Stimulated activated CD4-positive, alpha-beta T cell treated with anti-CD3 and anti-CD28 coated beads, Interleukin-2, amount 100 ng/mL, for 24 hours (primary cell): ENCODE measurements around the gene CAMKK1.
"Not testable (repeated sequence)": the region's sequence is repeated elsewhere in the genome, so short reads cannot be mapped to it uniquely, and the experiment has no call there.

ENCODE experiments used
- DNase-seq, 2 donors: peaks; one replicate each; pipeline ENCODE4 v3.0.0-alpha.2; 2020

The CAMKK1 gene

DNA sequence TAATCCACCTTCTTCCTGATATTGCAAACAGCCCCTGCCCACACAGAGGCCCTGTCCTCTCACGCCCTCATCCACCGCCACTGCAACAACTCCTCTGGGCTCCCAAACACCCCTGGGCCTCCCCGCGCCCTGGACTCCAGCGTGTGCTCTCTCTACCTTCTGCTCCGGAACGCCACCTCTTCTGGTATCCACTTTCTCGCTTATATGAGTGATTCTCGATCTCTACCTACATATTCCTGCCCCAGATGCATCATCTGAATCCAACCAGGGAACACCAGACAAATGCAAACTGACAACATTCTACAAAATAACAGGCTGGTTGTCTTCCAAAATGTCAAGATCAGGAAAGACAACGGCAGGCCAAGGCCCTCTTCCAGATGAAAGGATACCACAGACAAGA is 19.0 kb downstream of the CAMKK1 start:
- DNase-seq: no peak

DNA sequence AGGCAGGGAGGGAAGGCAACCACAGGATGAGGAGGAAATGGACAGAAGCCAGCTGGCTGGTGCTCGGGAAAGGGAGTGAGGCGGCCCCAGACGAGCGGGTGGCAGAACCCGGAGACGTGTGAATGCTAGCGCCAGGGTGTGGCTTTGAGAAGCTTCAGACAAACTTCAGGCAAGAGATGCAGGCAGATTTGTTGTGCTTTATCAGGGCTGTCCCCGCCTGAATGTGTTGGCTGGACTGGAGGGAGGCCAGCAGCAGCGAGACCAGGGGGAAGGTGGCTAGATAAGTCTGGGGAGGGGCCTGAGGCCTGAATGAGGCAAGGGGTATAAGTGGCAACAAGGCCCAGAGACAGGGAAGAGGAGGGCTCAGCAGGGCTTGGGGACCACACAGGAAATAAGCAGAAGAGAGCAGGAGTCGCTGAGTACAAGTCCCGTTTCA is 22.0 kb downstream of the CAMKK1 start:
- DNase-seq: no peak

DNA sequence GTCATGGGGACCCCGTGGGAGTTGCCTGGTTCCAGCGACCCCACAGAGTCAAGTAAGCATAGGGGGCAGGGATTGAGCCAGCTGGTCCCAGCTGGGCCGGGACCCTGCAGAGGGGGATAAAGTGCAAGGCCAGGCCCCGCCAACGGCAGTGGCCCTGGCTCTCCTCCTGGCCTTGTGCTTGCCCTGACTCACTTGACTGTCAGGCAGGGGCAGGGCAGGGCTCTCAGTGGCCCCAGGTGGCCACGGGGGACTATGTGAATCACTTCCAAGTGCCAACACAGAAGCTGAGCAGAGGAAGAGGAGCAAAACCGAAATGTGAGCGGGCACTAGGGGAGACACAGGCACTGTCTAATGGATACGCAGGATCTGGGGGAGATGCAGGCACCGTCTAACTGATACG is 25.2 kb downstream of the CAMKK1 start:
- no peak for DNase-seq

DNA sequence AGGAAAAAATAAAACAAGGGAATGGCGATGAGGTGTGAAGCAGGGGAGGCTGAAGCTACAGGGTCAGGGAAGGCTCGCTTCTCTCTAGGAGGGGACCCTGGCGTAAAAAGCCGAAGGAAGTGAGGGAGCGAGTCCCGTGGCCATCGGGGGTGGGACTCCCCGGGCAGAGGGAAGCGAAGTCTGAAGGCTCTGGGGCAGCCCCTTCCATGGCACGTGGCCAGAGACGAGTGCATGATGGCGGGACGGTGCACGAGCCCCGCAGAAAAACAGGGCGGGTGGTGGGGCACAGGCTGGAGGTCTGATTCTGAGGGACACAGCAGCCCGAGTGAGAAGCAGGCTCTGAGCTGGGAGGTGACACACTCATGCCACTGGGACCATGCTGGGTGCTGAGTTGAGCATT is 25.7 kb downstream of the CAMKK1 start:
- DNase-seq: no peak

DNA sequence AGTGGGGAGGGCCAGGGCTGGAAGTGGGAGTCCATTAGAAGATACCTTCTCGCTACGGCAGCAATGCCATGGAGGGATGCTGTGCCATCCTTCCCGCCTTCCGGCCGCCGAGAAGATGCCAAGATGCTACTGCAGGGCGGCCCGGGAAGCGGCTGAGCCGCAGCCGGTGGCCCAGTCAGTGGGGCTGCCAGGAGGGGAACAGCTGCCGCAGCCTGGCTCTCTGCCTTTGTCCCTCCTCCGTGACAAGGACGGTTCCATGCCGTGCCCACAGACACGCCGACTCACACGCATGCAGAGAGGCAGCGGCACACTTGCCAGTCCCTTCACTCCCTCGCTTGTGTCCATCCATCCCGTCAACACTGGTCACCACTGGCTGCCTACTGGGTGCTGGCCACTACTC is 26.6 kb downstream of the CAMKK1 start:
- DNase-seq: no peak

DNA sequence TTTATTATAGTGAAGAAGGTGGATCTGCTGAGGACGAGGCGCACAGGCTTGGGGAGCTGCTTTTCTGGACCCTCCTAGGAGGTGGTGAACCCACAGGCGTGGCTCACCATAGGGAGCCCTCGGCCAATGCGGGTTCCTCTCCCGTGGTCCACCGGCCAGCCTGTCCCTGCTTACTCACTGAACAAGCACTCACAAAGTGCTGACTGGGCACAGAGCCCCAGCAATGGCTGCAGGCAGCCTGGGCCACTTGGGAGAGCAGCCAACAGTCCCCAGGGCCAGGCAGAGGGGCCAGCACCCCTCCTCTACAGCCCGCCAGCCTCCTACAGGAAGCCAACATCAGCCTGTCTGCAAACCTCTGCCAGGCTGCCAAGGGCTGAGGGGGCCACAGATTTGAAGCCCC is 27.7 kb downstream of the CAMKK1 start:
- DNase-seq: no peak

DNA sequence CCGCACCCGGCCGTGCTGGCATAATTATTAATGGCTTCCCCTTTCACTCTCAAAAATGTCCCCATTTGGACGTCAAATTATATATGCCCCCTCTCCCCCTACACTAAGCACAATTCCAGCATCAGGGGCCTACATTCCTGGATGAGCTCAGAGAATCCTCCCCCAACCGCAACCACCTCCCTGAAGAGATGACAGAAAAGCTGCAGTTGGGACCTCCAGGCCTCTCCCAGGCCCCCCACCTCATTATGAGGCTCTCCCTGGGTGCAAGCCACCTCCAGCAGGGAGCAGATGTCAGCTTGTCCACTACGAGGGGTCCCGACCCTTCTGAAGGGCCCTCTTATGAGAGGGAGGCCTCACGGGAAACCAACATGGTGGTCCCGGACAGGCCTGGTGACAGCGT is 28.3 kb downstream of the CAMKK1 start:
- no peak for DNase-seq

DNA sequence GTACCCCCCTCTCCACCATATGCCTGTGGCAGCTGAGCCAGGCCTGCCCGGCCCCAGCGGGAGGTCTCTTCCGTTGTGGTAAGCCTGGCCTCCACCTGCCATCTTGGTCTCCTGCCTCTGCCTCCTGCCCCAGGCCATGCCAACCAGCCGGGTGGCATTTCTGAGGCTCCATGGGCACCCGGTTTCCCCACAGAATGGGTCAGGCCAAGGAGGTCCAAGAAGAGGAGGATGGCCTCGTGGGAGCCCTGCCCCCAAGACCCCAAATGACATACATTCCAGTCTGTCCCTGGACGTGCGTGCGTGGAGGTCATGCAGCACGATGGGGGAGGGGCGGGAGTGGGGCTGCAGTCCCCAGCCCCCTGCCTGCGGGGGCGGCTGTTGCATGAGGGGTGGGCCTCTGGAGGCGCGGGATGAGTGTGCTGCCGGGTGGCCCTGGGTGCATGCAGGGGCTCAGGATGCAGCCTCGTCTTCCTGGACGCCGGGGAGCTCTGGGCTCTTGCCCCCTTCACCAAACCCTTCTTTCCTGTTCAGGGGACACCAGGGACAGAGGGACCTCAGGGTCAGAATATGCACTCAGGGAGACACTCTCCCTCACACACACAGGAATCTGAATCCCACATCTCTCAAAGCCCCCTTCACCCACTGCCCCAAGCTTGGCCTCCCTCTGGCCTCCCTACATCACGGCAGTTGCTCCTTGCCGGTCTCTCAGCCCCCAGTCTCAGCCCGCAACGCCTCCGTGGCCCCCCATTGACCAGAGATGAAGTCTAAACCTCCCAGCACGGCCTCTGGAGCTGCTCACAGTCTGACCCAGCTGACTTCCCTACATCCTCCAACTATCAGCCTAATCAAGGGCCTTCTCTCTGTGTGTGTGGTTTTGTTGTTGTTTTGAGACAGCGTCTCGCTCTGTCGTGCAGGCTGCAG is 30.8 kb downstream of the CAMKK1 start:
- DNase-seq: no peak

DNA sequence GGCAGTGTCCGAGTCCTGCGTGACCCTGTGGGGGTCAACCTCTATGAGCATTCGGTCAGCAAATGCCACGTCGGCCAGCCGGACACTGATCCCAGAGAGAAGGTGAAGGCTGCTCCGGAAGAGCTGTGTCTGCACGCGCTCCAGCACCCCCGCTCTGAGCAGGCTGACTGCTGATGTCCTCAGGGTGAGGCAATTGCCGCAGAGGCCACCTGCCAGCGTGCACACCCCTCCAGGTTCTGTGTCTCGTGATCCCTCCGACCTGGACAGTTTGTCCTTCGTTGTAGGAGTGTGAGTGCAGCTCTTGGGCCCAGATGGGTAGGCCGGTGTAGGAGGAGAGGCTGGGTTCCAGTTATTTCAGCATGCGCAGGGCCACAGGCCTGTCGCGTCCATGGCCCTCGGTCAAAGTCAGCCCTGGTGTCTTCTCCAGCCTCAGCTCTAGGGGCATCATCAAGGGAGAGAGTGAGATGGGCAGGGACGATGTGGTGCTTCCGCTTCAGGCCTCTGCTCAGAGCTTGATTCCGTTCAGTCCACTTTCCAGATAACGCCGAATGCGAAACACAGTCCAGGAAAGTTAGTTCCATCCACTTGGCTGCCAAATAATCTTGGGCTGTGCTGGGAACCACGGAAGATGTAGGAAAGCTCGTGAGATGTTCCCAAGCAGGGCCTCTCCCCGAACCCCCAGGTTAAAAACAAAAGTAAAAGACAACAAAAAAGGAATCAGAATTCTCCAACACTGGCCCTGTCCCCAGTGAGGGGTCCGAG is 31.7 kb downstream of the CAMKK1 start:
- DNase-seq: no peak

DNA sequence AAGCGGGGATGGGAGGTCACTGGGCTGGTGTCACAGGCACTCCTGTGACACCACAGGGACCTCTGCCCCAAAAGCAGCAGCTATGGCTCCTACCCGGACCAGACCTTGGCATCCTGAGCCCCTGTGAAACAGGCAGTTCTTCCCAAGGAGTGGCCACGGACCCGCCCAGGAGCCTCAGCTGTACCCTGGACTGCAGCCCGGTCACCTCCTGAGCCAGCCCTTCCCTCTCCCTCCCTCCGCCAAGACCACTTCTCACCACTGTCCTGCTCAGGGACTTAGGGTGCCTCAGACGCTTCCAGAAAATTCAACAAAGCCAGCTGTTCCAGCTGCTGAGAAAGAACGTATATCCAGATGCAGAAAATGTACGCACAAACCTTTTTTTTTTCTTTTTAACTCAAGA is 32.9 kb downstream of the CAMKK1 start:
- no peak for DNase-seq

DNA sequence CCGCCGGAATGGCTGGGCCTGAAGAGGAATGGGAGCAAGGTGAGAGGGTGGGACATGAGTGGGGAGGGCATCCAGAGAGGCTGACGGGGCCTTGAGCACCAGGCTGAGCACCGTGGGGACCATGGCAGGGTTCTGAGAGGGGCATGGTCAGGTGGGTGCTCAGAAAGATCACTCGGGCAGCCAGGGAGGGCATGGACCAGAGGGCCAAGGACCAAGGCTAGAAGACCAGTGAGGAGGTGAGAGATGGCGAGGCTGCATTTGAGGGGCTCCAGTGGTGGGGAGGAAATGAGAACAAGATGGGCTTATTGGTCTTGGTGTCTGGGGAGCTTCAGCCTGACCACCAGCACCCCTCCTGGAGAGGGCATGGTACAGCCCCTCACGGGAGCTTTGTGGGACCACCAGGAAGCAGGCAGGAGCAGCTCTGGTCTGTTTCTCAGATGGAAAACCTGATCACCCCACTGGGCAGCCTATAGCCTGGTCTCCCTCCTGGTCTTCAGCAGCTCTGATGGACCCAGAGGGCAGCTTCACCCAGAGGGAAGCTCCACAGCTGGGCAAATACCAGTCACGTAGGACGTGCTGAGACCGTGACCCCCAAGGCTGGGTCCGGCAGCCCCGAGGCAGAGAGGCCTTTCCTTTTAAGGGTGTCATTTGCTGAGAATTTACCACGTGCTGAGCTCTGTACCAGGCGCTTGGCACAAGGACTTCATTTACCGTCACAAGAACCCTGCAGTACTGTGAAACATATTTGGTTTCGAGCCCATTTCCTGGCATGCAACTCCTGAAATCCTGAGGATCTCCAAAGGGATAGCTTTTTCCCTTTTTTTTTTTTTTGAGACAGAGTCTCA is 35.4 kb downstream of the CAMKK1 start:
- no peak for DNase-seq

DNA sequence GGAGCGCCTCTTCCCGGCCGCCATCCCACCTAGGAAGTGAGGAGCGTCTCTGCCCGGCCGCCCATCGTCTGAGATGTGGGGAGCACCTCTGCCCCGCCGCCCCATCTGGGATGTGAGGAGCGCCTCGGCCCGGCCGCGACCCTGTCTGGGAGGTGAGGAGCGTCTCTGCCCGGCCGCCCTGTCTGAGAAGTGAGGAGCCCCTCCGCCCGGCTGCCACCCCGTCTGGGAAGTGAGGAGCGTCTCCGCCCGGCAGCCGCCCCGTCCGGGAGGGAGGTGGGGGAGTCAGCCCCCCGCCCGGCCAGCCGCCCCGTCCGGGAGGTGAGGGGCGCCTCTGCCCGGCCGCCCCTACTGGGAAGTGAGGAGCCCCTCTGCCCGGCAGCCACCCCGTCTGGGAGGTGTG is 38.6 kb downstream of the CAMKK1 start:
- not testable (repeated sequence) for DNase-seq

DNA sequence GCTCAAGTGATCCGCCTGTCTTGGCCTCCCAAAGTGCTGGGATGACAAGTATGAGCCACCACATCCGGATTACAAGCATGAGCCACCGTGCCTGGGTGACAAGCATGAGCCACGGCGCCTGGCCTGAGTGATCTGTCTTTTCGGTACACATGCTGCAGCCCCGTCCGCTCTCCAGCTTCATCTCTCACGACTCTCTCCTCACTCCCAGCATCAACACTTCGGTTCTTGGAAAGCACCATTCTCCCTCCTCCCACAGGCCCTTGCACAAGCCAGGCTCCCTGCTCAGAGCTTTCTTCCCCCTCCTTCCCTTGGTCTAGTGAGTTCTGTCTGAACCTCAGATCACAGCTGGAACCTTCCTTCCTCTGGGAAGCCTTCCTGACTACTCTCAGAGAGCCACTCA is 40.3 kb downstream of the CAMKK1 start:
- no peak for DNase-seq

DNA sequence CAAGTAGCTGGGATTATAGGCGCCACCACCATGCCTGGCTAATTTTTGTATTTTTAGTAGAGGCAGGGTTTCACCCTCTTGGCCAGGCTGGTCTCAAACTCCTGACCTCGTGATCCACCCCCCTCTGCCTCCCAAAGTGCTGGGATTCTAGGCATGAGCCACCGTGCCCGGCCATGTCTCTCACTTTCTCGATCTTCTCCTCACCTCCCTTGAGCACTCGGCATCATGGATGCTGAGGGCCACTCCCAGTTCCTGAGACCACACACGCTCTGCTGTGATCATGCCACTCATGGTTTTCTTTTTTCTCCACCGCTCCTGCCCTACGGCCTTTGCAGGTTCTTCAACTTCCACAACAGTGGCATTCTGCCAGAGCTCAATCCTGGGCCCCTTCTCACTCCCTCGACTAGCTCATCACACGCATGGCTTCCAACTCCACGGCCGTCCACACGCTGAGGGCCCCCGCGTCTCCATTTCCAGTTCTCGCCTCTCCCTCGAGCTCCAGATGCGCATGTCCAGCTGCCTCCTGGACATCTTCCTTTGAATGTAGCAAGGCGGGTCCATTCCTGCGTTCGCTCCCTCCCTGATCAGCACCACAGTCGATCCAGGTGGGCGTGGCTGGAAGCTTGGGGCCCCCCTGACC is 41.3 kb downstream of the CAMKK1 start:
- no peak for DNase-seq

DNA sequence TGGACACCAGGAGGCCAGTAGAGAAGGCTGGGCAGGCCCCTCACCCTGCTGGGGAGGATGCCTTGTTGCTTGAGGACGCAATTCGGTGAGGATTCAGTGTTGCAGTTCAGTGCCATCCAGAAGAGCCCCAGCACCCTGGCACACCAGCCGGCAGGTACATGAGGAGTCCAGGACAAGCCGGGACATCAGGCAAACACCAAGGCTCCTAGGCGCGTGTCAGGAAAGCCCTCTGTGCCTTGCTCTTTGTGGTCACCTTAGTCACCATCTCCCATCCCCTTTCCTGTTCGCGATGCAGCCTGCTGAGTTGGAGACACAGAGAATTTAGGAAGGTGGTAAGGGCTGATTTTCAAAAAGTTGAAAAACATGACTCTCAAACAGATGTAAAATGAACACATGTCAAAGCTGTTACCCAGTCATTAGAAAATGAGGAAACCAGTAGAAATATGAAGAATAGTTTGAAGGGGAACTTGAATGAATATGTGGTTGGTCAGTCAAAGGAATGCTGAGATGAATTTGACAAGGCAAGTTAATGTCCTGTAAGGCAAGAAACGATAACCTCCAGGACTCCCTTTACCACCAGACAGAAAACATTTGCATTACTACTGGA is 44.5 kb downstream of the CAMKK1 start:
- DNase-seq: no peak

DNA sequence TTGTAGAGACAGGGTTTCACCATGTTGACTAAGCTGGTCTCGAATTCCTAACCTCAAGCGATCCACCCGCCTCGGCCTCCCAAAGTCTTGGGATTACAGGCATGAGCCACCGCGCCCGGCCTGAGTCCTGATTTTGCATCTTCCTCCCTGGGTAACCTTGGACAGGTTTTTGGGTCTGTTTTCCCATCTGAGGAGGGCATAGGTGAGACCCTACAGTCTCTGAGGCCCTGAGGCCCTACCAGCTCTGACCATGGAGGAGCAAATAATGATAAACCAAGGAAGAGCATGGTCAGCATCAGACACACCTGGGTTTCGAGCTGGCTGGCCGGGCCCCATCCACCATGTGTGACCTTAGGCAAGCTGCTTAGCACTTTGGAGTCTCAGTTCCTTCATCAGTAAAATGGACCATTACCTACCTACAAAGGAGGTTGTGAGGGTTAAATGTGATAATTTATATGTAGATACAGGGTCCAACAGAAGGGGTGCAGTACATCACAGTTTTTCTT is 45.6 kb downstream of the CAMKK1 start:
- DNase-seq: no peak

DNA sequence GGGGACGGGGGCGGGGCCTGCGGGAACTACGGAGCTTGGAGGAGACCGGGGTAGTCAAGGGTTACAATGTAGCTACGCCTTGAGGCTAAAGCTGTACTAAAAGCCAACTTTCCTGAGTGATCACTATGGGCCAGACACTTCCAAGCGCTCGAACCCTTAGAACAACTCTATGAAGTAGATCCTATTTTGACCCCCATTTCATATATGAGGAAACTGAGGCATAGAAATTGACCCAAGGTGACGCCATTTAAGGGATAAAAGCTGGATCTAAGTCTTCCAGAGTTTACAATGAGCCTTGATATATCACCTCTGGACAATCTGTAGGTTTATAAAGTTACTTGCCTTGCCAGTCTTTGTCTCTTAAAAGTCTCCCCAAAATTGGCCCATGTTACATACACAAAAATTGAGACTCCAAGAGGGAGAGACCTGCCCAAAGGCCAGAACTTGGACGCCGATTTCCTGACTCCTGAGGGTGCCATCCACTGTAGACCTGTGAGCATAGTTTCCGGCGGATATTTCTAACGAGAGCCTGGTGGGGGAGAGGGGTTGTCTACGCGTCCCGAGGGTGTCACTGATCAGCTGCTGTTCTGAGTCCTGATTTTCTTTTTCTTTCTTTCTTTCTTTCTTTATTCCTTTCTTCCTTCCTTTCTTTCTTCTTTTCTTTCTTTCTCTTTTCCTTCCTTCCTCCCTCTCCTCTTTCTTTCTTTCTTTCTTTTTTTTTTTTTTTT is 46.3 kb downstream of the CAMKK1 start:
- no peak for DNase-seq

DNA sequence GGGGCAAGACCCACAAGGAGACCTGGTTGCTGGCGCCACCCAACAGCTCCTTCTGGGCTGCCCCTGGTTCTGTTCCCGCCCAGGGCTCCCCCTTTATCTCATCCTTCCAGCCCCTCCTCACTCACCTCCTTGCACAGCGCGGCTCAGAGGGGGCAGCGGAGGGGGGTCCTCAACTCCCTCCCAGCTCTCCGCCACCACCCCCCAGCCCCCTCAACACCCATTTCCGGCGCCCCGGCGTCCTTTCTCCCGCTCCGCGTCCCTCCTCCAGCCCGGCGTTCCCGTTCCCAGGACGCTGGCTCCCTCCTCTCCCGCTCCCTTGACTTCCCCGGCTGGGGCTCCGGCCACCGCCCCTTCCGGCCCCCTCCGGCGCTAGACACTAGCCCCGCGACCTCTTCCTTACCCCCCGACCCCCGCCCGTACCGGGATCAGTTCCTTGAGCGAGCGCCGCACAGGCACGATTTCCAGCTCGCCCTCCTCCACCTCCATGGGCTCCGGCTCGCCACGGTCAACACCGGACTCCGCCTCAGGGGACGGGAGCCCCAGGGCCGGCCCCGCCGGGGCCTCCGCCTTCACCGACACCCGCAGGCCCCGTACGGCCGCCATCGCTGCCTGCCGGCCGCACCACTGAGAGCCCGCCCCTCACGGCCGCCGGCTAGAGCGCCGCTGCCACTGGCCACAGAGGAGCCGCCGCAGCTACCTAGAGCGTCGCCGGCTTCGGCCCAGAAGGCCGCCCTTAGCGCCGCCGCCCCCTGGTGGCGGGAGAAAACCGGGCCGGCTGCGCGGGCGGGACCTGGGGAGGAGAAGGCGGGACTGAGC is 47.0 kb downstream of the CAMKK1 start, which contains the start of gene NCBP3:
NCBP3 (minus strand) TSS at position 626 of the 816 bp plus-strand sequence; CDS start at position 603, 23 bp downstream.
- DNase-seq: peak; percentile 92 to 93

DNA sequence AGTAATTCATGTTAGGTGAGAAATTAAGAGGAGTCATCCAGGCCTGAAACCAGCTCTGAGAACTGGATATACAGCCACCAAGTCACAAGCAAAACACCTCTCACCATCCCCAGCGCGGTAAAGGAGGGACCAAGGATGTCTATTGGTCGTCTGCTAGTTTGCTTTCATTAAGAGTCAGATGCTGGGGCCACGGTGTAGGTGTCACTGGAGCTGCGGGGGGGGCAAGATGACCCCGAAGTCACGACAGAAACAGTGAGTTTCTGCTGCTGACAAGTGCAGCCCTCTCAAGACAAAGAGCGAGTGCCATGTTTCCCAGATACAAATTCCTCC is 47.6 kb downstream of the CAMKK1 start:
- DNase-seq: peak; percentile 47 to 59

DNA sequence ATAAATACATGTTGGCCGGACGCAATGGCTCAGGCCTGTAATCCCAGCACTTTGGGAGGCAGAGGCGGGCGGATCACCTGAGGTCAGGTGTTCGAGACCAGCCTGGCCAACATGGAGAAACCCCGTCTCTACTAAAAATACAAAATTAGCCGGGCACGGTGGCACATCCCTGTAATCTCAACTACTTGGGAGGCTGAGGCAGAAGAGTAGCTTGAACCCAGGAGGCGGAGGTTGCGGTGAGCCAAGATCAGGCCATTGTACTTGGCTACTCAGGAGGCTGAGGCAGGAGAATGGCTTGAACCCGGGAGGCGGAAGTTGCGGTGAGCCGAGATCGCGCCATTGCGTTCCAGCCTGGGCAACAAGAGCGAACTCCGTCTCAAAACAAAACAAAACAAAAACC is 48.3 kb downstream of the CAMKK1 start:
- DNase-seq: not testable (repeated sequence)
